Measurements from ENCODE around the gene CYTH1. TPM values are rescaled to one million over a fixed set of nuclear protein-coding genes. Genes with fewer than 3 reads are reported as not detected.
"Not testable (repeated sequence)": the region's sequence is repeated elsewhere in the genome, so short reads cannot be mapped to it uniquely, and the experiment has no call there.

CYTH1 gene
- total RNA-seq, 1 donor from 2014 or later: 80.8 TPM

DNA sequence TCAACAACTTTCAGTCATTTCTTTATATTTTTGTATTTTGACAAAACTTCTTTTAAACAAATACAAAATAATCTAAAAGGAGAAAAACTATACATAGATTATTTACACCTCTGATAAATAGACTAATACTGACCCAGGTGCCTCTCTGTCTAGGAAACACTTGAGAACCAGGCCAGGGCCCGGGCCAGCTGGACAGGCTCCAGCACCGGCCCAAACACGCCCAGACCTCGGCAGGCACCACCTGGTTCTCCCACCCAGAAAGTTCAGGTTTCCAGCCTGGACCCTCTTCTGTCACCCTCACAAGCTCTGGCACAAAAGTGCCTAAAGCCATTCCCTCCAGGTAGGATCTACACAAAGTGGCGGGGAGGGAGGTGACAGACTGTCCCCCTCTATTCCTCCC is 107.9 kb downstream of the CYTH1 start:
- no peaks in the 10 kb centered on the region for H3K9me3 Mint-ChIP-seq (ENCODE audit: low read depth)
- peak overlapping the region; percentile 68 for H3K27ac Mint-ChIP-seq (ENCODE audit: unreplicated experiment)
- no peaks in the 10 kb centered on the region for H3K27me3 Mint-ChIP-seq (ENCODE audit: low read depth)
- TF ChIP-seq, protein P1, sequence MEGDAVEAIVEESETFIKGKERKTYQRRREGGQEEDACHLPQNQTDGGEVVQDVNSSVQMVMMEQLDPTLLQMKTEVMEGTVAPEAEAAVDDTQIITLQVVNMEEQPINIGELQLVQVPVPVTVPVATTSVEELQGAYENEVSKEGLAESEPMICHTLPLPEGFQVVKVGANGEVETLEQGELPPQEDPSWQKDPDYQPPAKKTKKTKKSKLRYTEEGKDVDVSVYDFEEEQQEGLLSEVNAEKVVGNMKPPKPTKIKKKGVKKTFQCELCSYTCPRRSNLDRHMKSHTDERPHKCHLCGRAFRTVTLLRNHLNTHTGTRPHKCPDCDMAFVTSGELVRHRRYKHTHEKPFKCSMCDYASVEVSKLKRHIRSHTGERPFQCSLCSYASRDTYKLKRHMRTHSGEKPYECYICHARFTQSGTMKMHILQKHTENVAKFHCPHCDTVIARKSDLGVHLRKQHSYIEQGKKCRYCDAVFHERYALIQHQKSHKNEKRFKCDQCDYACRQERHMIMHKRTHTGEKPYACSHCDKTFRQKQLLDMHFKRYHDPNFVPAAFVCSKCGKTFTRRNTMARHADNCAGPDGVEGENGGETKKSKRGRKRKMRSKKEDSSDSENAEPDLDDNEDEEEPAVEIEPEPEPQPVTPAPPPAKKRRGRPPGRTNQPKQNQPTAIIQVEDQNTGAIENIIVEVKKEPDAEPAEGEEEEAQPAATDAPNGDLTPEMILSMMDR (IDR thresholded peaks at IDR 0.05): no peak
- no peak for DNase-seq (ENCODE audit: low spot score)
- no peak overlapping the region for H3K4me3 Mint-ChIP-seq (ENCODE audit: unreplicated experiment)
- peaks cover 65% of the 10 kb centered on the region for H3K4me1 Mint-ChIP-seq (ENCODE audit: low read depth)
- peaks cover 43% of the 10 kb centered on the region for H3K36me3 Mint-ChIP-seq (ENCODE audit: low read depth)

DNA sequence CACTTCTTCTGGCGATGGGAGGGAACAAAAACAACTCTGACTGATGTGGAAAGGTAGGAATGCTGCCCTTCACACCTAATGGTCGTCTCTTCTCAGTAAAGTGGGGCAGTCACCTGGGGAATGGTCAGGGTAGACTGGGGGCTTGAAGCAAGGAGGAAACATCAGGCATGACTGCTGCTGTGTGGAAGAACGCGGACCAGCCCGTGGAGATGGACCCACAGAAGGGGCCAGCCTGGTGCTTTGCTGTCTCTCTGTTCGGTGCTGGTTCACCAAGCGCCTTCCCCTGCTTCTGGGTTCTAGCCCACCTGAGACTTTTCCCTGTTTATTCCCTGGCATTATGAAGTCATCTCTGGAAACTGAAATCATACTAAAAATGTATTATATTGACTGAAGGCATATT is 108.7 kb downstream of the CYTH1 start:
- peaks cover 36% of the 10 kb centered on the region for H3K36me3 Mint-ChIP-seq (ENCODE audit: low read depth)
- no peak for DNase-seq (ENCODE audit: low spot score)
- TF ChIP-seq, protein P1 (IDR thresholded peaks at IDR 0.05): no peak
- H3K27me3 Mint-ChIP-seq (ENCODE audit: low read depth): no peaks in the 10 kb centered on the region
- H3K4me1 Mint-ChIP-seq (ENCODE audit: low read depth): peaks cover 58% of the 10 kb centered on the region
- no peak overlapping the region for H3K4me3 Mint-ChIP-seq (ENCODE audit: unreplicated experiment)
- peak overlapping the region; percentile 55 for H3K27ac Mint-ChIP-seq (ENCODE audit: unreplicated experiment)
- H3K9me3 Mint-ChIP-seq (ENCODE audit: low read depth): no peaks in the 10 kb centered on the region

DNA sequence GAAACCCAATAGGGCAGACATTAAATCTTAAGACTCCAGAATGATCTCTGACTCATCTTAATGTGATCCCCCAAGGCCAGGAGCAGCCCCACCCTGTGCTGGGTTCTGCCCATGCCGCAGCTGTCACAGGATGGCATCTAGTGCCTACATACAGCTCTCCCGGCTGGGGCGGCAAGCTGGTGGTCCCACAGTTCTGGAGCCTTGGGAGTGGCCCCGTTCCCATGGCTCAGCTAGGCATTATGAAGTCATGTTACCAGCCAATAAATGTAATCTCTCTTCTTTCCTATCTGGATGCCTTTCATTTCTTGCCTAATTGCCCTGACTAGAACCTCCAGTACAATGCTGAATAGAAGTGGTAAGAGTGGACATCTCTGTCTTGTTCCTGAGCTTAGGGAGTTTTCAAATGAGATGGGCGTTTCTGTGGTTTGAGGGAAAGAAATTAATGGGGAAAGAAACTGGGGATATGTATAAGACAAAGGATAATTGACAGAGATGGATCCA is 109.2 kb downstream of the CYTH1 start:
- Mint-ChIP-seq H3K9me3 (ENCODE audit: low read depth) (no peaks in the 10 kb centered on the region), H3K4me3 (ENCODE audit: unreplicated experiment) (no peak overlapping the region), H3K4me1 (ENCODE audit: low read depth) (peaks cover 53% of the 10 kb centered on the region), H3K27ac (ENCODE audit: unreplicated experiment) (peak overlapping the region; percentile 55), H3K27me3 (ENCODE audit: low read depth) (no peaks in the 10 kb centered on the region), H3K36me3 (ENCODE audit: low read depth) (peaks cover 33% of the 10 kb centered on the region)
- TF ChIP-seq, protein P1 (IDR thresholded peaks at IDR 0.05): no peak
- no peak for DNase-seq (ENCODE audit: low spot score)

DNA sequence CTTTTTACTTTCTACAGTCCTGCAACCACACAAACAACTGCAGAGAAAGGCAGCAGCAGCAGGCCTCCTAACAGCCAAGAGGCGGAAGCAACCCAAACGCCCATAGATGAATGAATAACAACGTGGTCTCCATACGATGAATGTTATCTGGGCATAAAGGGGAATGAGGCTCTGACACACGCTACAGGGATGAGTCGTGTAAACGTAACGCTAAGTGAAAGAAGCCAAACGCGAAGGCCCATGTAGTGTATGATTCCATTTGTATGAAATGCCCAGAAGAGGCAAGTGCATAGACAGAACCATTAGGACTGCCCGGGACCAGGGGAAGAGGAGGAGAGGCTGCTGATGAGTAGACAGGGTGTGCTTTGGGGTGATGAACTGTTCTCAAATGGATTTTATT is 110.1 kb downstream of the CYTH1 start:
- no peaks in the 10 kb centered on the region for H3K9me3 Mint-ChIP-seq (ENCODE audit: low read depth)
- no peaks in the 10 kb centered on the region for H3K27me3 Mint-ChIP-seq (ENCODE audit: low read depth)
- no peak for DNase-seq (ENCODE audit: low spot score)
- peaks cover 27% of the 10 kb centered on the region for H3K36me3 Mint-ChIP-seq (ENCODE audit: low read depth)
- no peak overlapping the region for H3K4me3 Mint-ChIP-seq (ENCODE audit: unreplicated experiment)
- H3K4me1 Mint-ChIP-seq (ENCODE audit: low read depth): peaks cover 45% of the 10 kb centered on the region
- TF ChIP-seq, protein P1 (IDR thresholded peaks at IDR 0.05): no peak
- no peak overlapping the region for H3K27ac Mint-ChIP-seq (ENCODE audit: unreplicated experiment)

DNA sequence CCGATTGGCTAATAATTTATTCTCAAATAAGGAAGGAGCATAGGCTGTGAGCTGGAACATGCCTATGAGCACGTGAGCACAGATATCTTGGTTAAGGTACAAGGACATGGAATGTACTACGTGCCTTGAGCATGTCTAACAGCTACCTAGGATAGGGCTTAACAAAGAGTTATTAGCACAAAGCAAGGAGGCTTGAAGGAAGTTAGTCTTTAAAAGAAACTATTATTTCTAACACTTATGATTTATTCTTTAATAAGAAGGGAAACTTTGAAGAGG is 110.4 kb downstream of the CYTH1 start:
- not testable (repeated sequence) for H3K4me3 Mint-ChIP-seq (ENCODE audit: unreplicated experiment); H3K27me3 Mint-ChIP-seq (ENCODE audit: low read depth); DNase-seq (ENCODE audit: low spot score); H3K27ac Mint-ChIP-seq (ENCODE audit: unreplicated experiment); H3K9me3 Mint-ChIP-seq (ENCODE audit: low read depth)
- peaks cover 25% of the 10 kb centered on the region for H3K36me3 Mint-ChIP-seq (ENCODE audit: low read depth)
- H3K4me1 Mint-ChIP-seq (ENCODE audit: low read depth): peaks cover 45% of the 10 kb centered on the region

DNA sequence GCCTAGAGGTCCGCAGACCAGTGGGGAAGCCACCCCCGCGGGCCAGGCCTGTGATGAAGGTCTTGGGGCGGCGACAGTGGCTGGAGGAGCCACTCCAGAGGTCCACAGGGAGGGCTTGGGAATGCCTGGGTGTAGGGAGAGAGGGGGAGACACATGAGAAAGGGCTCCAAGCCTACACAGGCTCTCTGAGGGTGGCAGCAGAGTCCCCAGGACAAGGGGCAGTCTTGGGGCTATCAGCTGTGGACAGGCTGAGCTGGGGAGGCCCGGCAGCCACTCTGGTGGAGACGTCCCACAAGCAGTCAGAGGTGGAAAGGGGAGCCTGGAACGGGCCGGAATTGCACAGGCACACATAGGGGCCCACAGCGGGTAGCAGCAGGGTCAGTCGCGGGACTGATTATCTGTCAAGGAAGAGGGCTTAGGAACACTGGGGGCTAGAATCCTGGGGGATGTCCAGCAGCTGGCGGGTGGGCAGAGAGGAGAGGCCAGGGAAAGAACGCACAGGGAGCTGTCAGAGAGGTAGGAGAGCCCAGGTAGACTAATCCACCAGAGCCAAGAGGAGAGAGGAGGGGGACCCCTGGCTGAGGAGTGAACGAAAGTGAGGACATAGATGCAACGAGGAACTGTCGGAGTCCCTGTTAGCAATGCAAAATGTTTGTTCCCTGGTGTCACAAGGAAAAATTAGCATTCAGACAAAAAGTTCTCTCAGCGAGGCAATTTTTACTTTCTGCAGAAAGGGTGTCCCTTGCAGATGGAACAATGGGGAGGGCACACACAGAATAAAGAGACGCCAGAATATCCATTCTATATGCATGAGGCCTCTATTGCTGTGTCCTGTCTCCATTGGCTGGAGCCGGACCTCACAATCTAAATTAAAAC is 111.0 kb downstream of the CYTH1 start:
- H3K9me3 Mint-ChIP-seq (ENCODE audit: low read depth): no peaks in the 10 kb centered on the region
- peaks cover 45% of the 10 kb centered on the region for H3K4me1 Mint-ChIP-seq (ENCODE audit: low read depth)
- H3K27me3 Mint-ChIP-seq (ENCODE audit: low read depth): no peaks in the 10 kb centered on the region
- no peak for DNase-seq (ENCODE audit: low spot score)
- peaks cover 22% of the 10 kb centered on the region for H3K36me3 Mint-ChIP-seq (ENCODE audit: low read depth)
- no peak overlapping the region for H3K4me3 Mint-ChIP-seq (ENCODE audit: unreplicated experiment)
- H3K27ac Mint-ChIP-seq (ENCODE audit: unreplicated experiment): no peak overlapping the region
- TF ChIP-seq, protein P1 (IDR thresholded peaks at IDR 0.05): no peak
